ENCODE measurements around the gene NCF2. TPM values are rescaled to one million over a fixed set of nuclear protein-coding genes. Genes with fewer than 3 reads are reported as not detected.

Gene NCF2
- polyA plus RNA-seq, 3 donors from 2014 or later = 1.5 to 13.3 (median 3.7) TPM

- H3K27ac Mint-ChIP-seq = peak overlapping the region in 1 of 6 donors; percentile 11
- DNase-seq = no peak
- no peaks in the 10 kb centered on the region for H3K4me1 Mint-ChIP-seq
- peaks cover 0 to 1% (median 0%) of the 10 kb centered on the region in 3 donors for H3K27me3 Mint-ChIP-seq (ENCODE audit: low read depth in 3 of 3)
- H3K9me3 Mint-ChIP-seq = no peaks in the 10 kb centered on the region
- peaks cover 27 to 58% (median 36%) of the 10 kb centered on the region in 3 donors for H3K36me3 Mint-ChIP-seq
- no peak overlapping the region for H3K4me3 Mint-ChIP-seq
Observed at GRCh38 chr1:183550915-183551314, 39.3 kb downstream of the NCF2 start.

- Mint-ChIP-seq H3K27ac (no peak overlapping the region), H3K27me3 (ENCODE audit: low read depth in 3 of 3) (peaks cover 0 to 1% (median 0%) of the 10 kb centered on the region in 3 donors), H3K9me3 (no peaks in the 10 kb centered on the region), H3K4me3 (no peak overlapping the region), H3K36me3 (peaks cover 24 to 67% (median 35%) of the 10 kb centered on the region in 3 donors), H3K4me1 (no peaks in the 10 kb centered on the region)
- DNase-seq = no peak
Observed at GRCh38 chr1:183548116-183548515, 42.1 kb downstream of the NCF2 start.

- no peaks in the 10 kb centered on the region for H3K4me1 Mint-ChIP-seq
- no peak for DNase-seq
- H3K4me3 Mint-ChIP-seq = no peak overlapping the region
- H3K27ac Mint-ChIP-seq = peak overlapping the region in 2 of 6 donors; percentile 26 to 34
- H3K27me3 Mint-ChIP-seq (ENCODE audit: low read depth in 3 of 3) = peaks cover 0 to 1% (median 0%) of the 10 kb centered on the region in 3 donors
- peaks cover 27 to 67% (median 38%) of the 10 kb centered on the region in 3 donors for H3K36me3 Mint-ChIP-seq
- H3K9me3 Mint-ChIP-seq = no peaks in the 10 kb centered on the region
Observed at GRCh38 chr1:183546427-183546826, 43.8 kb downstream of the NCF2 start.

- Mint-ChIP-seq H3K27ac (peak overlapping the region in 1 of 6 donors; percentile 38), H3K36me3 (peaks cover 22 to 65% (median 36%) of the 10 kb centered on the region in 3 donors)
Observed at GRCh38 chr1:183544598-183545297, 45.5 kb downstream of the NCF2 start.

GRCh38 chr1:183543619-183544204 is 46.5 kb downstream of the NCF2 start:
- Mint-ChIP-seq H3K36me3 (peaks cover 30 to 65% (median 42%) of the 10 kb centered on the region in 3 donors), H3K4me3 (no peak overlapping the region), H3K4me1 (no peaks in the 10 kb centered on the region), H3K27ac (peak overlapping the region in 3 of 6 donors; percentile 28 to 71 (median 43)), H3K9me3 (no peaks in the 10 kb centered on the region), H3K27me3 (ENCODE audit: low read depth in 3 of 3) (peaks cover 0 to 1% (median 0%) of the 10 kb centered on the region in 3 donors)
- peak; percentile 26 to 41 (median 38) for DNase-seq

More at GRCh38 chr1:183544598-183545297, 45.5 kb downstream of the NCF2 start:
- Mint-ChIP-seq H3K9me3 (no peaks in the 10 kb centered on the region), H3K27me3 (ENCODE audit: low read depth in 3 of 3) (peaks cover 0 to 1% (median 0%) of the 10 kb centered on the region in 3 donors), H3K4me1 (no peaks in the 10 kb centered on the region), H3K4me3 (no peak overlapping the region)
- no peak for DNase-seq

GRCh38 chr1:183537405-183537804 is 52.9 kb downstream of the NCF2 start:
- H3K36me3 Mint-ChIP-seq = peaks cover 23 to 56% (median 54%) of the 10 kb centered on the region in 3 donors
- no peaks in the 10 kb centered on the region for H3K27me3 Mint-ChIP-seq (ENCODE audit: low read depth in 3 of 3)
- H3K4me1 Mint-ChIP-seq = no peaks in the 10 kb centered on the region
- H3K9me3 Mint-ChIP-seq = no peaks in the 10 kb centered on the region
- DNase-seq = no peak
- no peak overlapping the region for H3K27ac Mint-ChIP-seq
- no peak overlapping the region for H3K4me3 Mint-ChIP-seq

GRCh38 chr1:183533617-183534174 is 56.6 kb downstream of the NCF2 start:
- Mint-ChIP-seq H3K27ac (peak overlapping the region in 1 of 6 donors; percentile 72), H3K9me3 (no peaks in the 10 kb centered on the region), H3K36me3 (peaks cover 8 to 37% (median 34%) of the 10 kb centered on the region in 3 donors), H3K4me3 (no peak overlapping the region), H3K4me1 (no peaks in the 10 kb centered on the region), H3K27me3 (ENCODE audit: low read depth in 3 of 3) (no peaks in the 10 kb centered on the region)
- no peak for DNase-seq

GRCh38 chr1:183528577-183528976 is 61.7 kb downstream of the NCF2 start:
- peaks cover 7 to 21% (median 15%) of the 10 kb centered on the region in 3 donors for H3K36me3 Mint-ChIP-seq
- no peaks in the 10 kb centered on the region for H3K27me3 Mint-ChIP-seq (ENCODE audit: low read depth in 3 of 3)
- peak overlapping the region in 2 of 6 donors; percentile 16 to 30 for H3K27ac Mint-ChIP-seq
- H3K9me3 Mint-ChIP-seq = no peaks in the 10 kb centered on the region
- H3K4me3 Mint-ChIP-seq = no peak overlapping the region
- H3K4me1 Mint-ChIP-seq = no peaks in the 10 kb centered on the region
- DNase-seq = no peak

GRCh38 chr1:183522104-183522503 is 68.2 kb downstream of the NCF2 start:
- Mint-ChIP-seq H3K27me3 (ENCODE audit: low read depth in 3 of 3) (no peaks in the 10 kb centered on the region), H3K36me3 (peaks cover 3 to 17% (median 13%) of the 10 kb centered on the region in 3 donors), H3K4me1 (no peaks in the 10 kb centered on the region), H3K4me3 (no peak overlapping the region), H3K27ac (peak overlapping the region in 1 of 6 donors; percentile 11), H3K9me3 (no peaks in the 10 kb centered on the region)
- DNase-seq = no peak

- H3K27me3 Mint-ChIP-seq (ENCODE audit: low read depth in 3 of 3) = no peaks in the 10 kb centered on the region
- H3K4me3 Mint-ChIP-seq = no peak overlapping the region
Observed at GRCh38 chr1:183520379-183520778, 69.9 kb downstream of the NCF2 start.

GRCh38 chr1:183517401-183517800 is 72.9 kb downstream of the NCF2 start:
- Mint-ChIP-seq H3K27ac (no peak overlapping the region), H3K4me3 (no peak overlapping the region), H3K9me3 (no peaks in the 10 kb centered on the region), H3K4me1 (peaks cover 3 to 15% of the 10 kb centered on the region in 2 donors), H3K36me3 (peaks cover 0 to 22% (median 13%) of the 10 kb centered on the region in 3 donors), H3K27me3 (ENCODE audit: low read depth in 3 of 3) (no peaks in the 10 kb centered on the region)
- DNase-seq = no peak

More at GRCh38 chr1:183520379-183520778, 69.9 kb downstream of the NCF2 start:
- H3K36me3 Mint-ChIP-seq = peaks cover 0 to 22% (median 13%) of the 10 kb centered on the region in 3 donors
- no peak for DNase-seq
- H3K9me3 Mint-ChIP-seq = no peaks in the 10 kb centered on the region
- peak overlapping the region in 1 of 6 donors; percentile 17 for H3K27ac Mint-ChIP-seq
- peaks cover 0 to 6% of the 10 kb centered on the region in 2 donors for H3K4me1 Mint-ChIP-seq

GRCh38 chr1:183516725-183517124 is 73.5 kb downstream of the NCF2 start:
- Mint-ChIP-seq H3K4me1 (peaks cover 3 to 21% of the 10 kb centered on the region in 2 donors), H3K27me3 (ENCODE audit: low read depth in 3 of 3) (no peaks in the 10 kb centered on the region), H3K36me3 (peaks cover 0 to 18% (median 10%) of the 10 kb centered on the region in 3 donors), H3K9me3 (no peaks in the 10 kb centered on the region), H3K27ac (peak overlapping the region in 1 of 6 donors; percentile 4), H3K4me3 (no peak overlapping the region)
- DNase-seq = no peak

- H3K4me1 Mint-ChIP-seq = peaks cover 9 to 30% of the 10 kb centered on the region in 2 donors
- H3K27ac Mint-ChIP-seq = peak overlapping the region in 2 of 6 donors; percentile 12 to 60
- H3K36me3 Mint-ChIP-seq = peaks cover 0 to 14% (median 9%) of the 10 kb centered on the region in 3 donors
- no peaks in the 10 kb centered on the region for H3K27me3 Mint-ChIP-seq (ENCODE audit: low read depth in 3 of 3)
- no peaks in the 10 kb centered on the region for H3K9me3 Mint-ChIP-seq
- DNase-seq = no peak
- no peak overlapping the region for H3K4me3 Mint-ChIP-seq
Observed at GRCh38 chr1:183515002-183515689, 75.1 kb downstream of the NCF2 start.

Measured in immature natural killer cell (primary cell).